Measurements from ENCODE around the gene KDM6B. TPM values are rescaled to one million over a fixed set of nuclear protein-coding genes. Genes with fewer than 3 reads are reported as not detected.

The KDM6B gene
- total RNA-seq, 2 donors from 2014 or later: 7.5 to 20.1 TPM

DNA sequence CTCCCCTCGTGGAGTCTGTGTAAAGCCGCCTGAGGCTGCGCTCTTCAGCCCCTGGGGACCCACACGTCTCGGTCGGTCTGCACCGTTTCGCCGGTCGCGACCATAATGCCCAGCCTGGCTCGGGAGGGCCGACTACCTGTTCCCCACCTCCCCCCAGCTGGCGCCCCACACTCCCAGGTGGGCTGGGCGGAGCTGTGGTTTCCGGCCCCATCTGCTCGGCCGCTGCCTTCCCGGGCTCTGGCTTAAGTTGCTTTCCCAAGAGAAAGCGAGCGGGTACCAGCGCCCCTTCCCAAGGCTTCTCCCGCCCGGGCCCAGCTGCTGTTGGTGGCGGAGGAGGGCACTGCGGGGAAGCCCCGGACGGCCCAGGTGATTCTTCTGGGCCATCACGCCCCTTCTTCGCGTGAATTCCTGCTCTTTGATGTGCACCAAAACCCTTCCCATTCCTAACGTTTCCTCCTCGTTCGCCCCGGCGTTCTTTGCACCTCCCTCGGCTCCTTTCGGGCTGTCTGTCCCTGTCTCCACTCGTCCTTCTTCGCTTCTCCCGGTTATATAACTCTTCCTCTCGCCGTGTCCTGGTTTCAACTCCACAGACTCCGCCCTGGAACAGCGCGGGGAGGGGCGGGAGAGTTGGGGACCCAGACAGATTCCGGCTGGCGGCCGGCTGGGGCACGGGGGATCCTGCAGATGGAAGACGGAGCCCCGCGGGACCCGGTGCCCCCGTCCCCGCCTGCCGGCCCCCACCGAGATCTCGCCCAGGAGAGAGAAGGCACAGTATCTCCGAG lies 2.0 kb downstream of the KDM6B start:
- 0% methylated on average over 43 to 49 of the region's 61 CpGs for WGBS, 2 donors
- no peaks in the 10 kb centered on the region for H3K27me3 ChIP-seq
- peak; percentile 77 to 87 (median 86) for DNase-seq

DNA sequence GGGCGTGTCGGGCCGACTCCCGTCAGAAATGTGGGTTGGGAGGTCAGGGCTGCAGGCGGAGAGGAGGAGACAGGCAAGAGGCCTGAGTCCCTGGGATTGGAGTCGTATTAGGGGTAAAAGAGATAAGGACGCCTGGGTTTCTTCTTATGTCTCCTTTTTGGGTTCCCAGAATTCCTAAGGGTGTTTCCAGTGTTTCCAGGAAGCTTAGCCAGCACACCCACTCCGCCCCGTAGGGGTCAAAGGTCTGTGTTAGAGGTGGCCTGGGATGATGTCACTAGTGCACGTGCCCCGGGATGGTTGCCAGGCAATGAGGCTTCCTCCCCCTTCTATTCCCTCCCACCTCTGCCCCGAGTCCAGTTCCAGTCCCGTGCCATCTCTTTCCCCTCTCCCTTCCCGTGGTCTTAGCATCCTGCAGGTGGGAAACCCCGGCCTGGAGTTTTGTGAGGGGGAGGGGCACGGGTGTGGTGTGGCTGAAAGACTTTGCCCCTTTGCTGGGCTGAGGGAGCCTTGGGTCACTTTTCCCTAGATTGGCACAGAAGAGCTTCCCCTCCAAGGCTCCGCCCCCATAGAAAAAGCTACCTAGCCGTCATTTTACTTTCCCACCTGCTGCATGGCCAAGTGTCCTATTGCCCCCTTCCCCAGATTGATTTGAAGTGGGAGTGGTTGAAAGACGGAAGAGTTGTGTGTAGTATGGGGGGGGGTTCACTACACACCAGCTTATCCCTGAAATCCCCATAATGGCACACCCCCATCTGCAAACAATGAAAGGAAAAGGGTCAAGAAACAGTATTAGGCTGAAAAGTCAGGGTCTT lies 2.8 kb downstream of the KDM6B start:
- WGBS, 2 donors: 0 to 1% methylated on average over 19 of the region's 19 CpGs
- Histone ChIP-seq H3K4me1 (peaks cover 47% of the 10 kb centered on the region), H3K27ac (peak overlapping the region; percentile 97 to 100 (median 100)), H3K36me3 (replicated peaks in 1 of 2; ENCODE audit: insufficient read depth in 1 of 2, low read depth in 2 of 2) (no peaks in the 10 kb centered on the region), H3K27me3 (no peaks in the 10 kb centered on the region), H3K9me3 (no peaks in the 10 kb centered on the region), H3K4me3 (peak overlapping the region; percentile 13 to 68)
- ATAC-seq: peak; percentile 57
- no peak for TF ChIP-seq POLR2A (IDR thresholded peaks at IDR 0.05)
- TF ChIP-seq, protein P1, sequence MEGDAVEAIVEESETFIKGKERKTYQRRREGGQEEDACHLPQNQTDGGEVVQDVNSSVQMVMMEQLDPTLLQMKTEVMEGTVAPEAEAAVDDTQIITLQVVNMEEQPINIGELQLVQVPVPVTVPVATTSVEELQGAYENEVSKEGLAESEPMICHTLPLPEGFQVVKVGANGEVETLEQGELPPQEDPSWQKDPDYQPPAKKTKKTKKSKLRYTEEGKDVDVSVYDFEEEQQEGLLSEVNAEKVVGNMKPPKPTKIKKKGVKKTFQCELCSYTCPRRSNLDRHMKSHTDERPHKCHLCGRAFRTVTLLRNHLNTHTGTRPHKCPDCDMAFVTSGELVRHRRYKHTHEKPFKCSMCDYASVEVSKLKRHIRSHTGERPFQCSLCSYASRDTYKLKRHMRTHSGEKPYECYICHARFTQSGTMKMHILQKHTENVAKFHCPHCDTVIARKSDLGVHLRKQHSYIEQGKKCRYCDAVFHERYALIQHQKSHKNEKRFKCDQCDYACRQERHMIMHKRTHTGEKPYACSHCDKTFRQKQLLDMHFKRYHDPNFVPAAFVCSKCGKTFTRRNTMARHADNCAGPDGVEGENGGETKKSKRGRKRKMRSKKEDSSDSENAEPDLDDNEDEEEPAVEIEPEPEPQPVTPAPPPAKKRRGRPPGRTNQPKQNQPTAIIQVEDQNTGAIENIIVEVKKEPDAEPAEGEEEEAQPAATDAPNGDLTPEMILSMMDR (IDR thresholded peaks at IDR 0.05): peak in 1 of 7 experiments; percentile 34
- peak; percentile 98 to 99 (median 99) for DNase-seq
- intact Hi-C loops (cut with DNase I): no loop called here

More for the DNA sequence above, 2.0 kb downstream of the KDM6B start:
- Histone ChIP-seq H3K36me3 (replicated peaks in 1 of 2; ENCODE audit: insufficient read depth in 1 of 2, low read depth in 2 of 2) (no peaks in the 10 kb centered on the region), H3K4me1 (peaks cover 41% of the 10 kb centered on the region), H3K4me3 (peak overlapping the region; percentile 13 to 68), H3K9me3 (no peaks in the 10 kb centered on the region), H3K27ac (peak overlapping the region; percentile 97 to 100 (median 100))
- intact Hi-C loops (cut with DNase I): no loop called here
- ATAC-seq: peak; percentile 41
- TF ChIP-seq POLR2A (IDR thresholded peaks at IDR 0.05): peak; percentile 21 to 99 (median 97)
- TF ChIP-seq, protein P1 (IDR thresholded peaks at IDR 0.05): peak in 2 of 7 experiments; percentile 3 to 20

DNA sequence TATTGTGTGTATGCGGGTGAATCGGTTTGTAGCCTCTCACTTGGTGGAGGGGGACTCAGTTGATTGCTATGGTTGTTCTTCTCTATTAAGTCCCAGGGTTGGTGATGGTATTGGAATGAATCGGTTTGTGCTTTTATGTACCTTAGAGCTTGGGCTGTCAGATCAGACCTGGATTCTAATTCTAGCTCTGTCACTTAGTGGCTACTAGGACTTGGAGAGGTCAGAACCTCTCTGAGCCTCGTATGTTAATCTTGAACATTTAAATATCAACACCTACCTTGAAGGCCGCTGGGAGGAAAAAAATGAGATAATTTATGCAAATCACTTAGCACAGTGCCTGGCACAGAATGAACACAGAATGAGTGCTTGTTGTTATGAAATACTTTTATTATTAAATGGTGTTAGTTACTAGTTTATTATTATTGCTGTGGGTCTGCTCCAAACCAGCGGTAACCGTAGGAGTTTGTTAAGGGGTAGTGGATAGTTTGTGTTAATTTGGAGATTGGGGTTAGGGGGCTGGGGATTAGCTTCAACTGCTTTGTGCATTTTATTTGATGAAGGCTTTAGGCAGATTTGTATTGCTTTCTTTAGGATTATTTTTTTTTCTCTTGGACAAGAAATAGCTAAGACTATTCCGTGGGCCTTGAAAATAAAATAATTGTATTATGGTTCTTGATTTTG lies 3.5 kb downstream of the KDM6B start:
- H3K9me3 ChIP-seq: no peaks in the 10 kb centered on the region
- DNase-seq (no peak), ATAC-seq (no peak)
- peak overlapping the region; percentile 97 to 100 (median 100) for H3K27ac ChIP-seq
- H3K4me1 ChIP-seq: peaks cover 51% of the 10 kb centered on the region
- H3K27me3 ChIP-seq: no peaks in the 10 kb centered on the region
- 3 to 4% methylated on average over 8 of the region's 8 CpGs for WGBS, 2 donors
- TF ChIP-seq, protein P1 (IDR thresholded peaks at IDR 0.05): no peak
- no peak for TF ChIP-seq POLR2A (IDR thresholded peaks at IDR 0.05)
- H3K4me3 ChIP-seq: no peak overlapping the region
- intact Hi-C loops (cut with DNase I): no loop called here
- H3K36me3 ChIP-seq (replicated peaks in 1 of 2; ENCODE audit: insufficient read depth in 1 of 2, low read depth in 2 of 2): no peaks in the 10 kb centered on the region

DNA sequence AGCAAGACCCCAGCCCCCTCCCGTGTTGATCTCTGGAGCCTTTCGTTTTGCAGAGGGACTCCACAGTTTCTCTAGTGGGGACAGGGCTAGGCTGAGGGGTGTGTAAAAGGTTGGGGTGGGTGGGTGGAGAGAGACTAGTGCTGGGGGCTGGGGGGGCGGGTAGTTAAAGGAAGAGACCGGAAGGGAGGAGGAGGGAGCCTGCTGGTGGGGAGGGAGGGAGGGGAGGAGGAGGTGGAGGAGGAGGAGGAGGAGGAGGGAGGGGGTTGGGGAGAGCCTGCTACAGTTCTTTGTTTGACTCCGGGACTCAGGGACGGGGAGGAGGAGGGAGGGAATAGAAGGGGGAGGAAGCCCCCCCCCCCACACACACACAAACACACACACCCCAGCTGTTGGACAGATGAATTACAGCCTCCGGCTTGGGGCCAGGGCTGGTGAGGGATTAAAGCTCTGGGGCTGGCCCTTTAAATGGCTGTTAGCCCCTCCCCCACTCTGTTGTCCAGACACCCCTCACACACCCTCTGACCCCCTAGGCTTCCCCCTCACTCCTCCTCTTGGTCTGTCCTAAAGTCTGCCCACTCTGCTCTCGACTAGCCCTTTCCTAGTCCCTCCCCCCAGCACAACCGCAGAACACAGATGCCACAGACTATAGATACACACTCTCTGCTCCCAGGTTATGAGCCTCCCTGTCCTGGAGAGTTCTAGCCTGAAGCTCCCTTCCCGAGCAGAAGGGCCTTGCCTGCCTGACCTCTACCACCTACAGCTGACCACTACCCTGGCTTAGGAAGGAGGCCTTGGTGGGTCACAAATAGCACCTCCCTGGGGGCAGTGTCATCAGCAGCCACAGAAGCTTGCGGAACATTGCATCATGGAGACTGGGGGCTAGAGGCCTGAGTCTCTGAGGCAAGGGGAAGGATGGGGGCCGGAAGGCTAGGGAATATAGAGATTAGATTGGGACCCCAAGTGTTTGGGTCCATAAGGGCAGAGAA lies 4.4 kb downstream of the KDM6B start:
- TF ChIP-seq, protein P1 (IDR thresholded peaks at IDR 0.05): no peak
- TF ChIP-seq POLR2A (IDR thresholded peaks at IDR 0.05): no peak
- Histone ChIP-seq H3K27me3 (no peaks in the 10 kb centered on the region), H3K36me3 (replicated peaks in 1 of 2; ENCODE audit: insufficient read depth in 1 of 2, low read depth in 2 of 2) (no peaks in the 10 kb centered on the region), H3K9me3 (no peaks in the 10 kb centered on the region), H3K27ac (peak overlapping the region; percentile 26 to 100 (median 100)), H3K4me1 (peaks cover 55% of the 10 kb centered on the region), H3K4me3 (no peak overlapping the region)
- intact Hi-C loops (cut with DNase I): no loop called here
- ATAC-seq (no peak), DNase-seq (peak; percentile 57 to 73 (median 70))
- 16 to 18% methylated on average over 8 to 10 of the region's 12 CpGs for WGBS, 2 donors
